GM19467 (cell line): Measurements from ENCODE around the gene GRIA1.

Experiments used
- ATAC-seq: cut with Tn5 transposase; IDR thresholded peaks from one replicate; pipeline ENCODE4 v1.9.1; 2021; ENCODE audit warnings: mild to moderate bottlenecking, moderate library complexity; ENCODE audit not compliant: unreplicated experiment

The GRIA1 gene

GRCh38 chr5:153610009-153610408 is 119.5 kb downstream of the GRIA1 start:
- ATAC-seq, result no peak

GRCh38 chr5:153610811-153611210 is 120.3 kb downstream of the GRIA1 start:
- no peak for ATAC-seq

- ATAC-seq, result no peak
Observed at GRCh38 chr5:153613144-153613543, 122.7 kb downstream of the GRIA1 start.

GRCh38 chr5:153613672-153614071 is 123.2 kb downstream of the GRIA1 start:
- ATAC-seq, result no peak

GRCh38 chr5:153617190-153617589 is 126.7 kb downstream of the GRIA1 start:
- ATAC-seq, result no peak

- no peak for ATAC-seq
Observed at GRCh38 chr5:153618307-153618706, 127.8 kb downstream of the GRIA1 start.

GRCh38 chr5:153618867-153619266 is 128.4 kb downstream of the GRIA1 start:
- no peak for ATAC-seq

- no peak for ATAC-seq
Observed at GRCh38 chr5:153619771-153620170, 129.3 kb downstream of the GRIA1 start.

- ATAC-seq, result no peak
Observed at GRCh38 chr5:153623124-153623523, 132.7 kb downstream of the GRIA1 start.

- no peak for ATAC-seq
Observed at GRCh38 chr5:153623751-153624450, 133.4 kb downstream of the GRIA1 start.

GRCh38 chr5:153624451-153624765 is 133.9 kb downstream of the GRIA1 start:
- no peak for ATAC-seq

GRCh38 chr5:153625826-153626354 is 135.4 kb downstream of the GRIA1 start:
- no peak for ATAC-seq

- no peak for ATAC-seq
Observed at GRCh38 chr5:153626836-153627235, 136.4 kb downstream of the GRIA1 start.

- no peak for ATAC-seq
Observed at GRCh38 chr5:153629027-153629895, 138.8 kb downstream of the GRIA1 start.

GRCh38 chr5:153630546-153630945 is 140.1 kb downstream of the GRIA1 start:
- no peak for ATAC-seq

GRCh38 chr5:153632748-153633290 is 142.3 kb downstream of the GRIA1 start:
- ATAC-seq, result no peak

GRCh38 chr5:153636670-153637451 is 146.4 kb downstream of the GRIA1 start:
- no peak for ATAC-seq

- no peak for ATAC-seq
Observed at GRCh38 chr5:153640293-153640692, 149.8 kb downstream of the GRIA1 start.

- ATAC-seq, result no peak
Observed at GRCh38 chr5:153641183-153641688, 150.8 kb downstream of the GRIA1 start.

GRCh38 chr5:153654504-153655200 is 164.2 kb downstream of the GRIA1 start:
- no peak for ATAC-seq
